ENCODE results near the gene SLC2A4. TPM values are rescaled to one million over a fixed set of nuclear protein-coding genes. Genes with fewer than 3 reads are reported as not detected.
A peak's percentile ranks its signal among the peaks of the same experiment; 100 is the strongest.

The SLC2A4 gene
- polyA plus RNA-seq, 1 donor, result 1.1 TPM

GRCh38 chr17:7279448-7279847 lies 2.1 kb upstream of the SLC2A4 start:
- DNase-seq, result peak; percentile 61 to 85

DNA sequence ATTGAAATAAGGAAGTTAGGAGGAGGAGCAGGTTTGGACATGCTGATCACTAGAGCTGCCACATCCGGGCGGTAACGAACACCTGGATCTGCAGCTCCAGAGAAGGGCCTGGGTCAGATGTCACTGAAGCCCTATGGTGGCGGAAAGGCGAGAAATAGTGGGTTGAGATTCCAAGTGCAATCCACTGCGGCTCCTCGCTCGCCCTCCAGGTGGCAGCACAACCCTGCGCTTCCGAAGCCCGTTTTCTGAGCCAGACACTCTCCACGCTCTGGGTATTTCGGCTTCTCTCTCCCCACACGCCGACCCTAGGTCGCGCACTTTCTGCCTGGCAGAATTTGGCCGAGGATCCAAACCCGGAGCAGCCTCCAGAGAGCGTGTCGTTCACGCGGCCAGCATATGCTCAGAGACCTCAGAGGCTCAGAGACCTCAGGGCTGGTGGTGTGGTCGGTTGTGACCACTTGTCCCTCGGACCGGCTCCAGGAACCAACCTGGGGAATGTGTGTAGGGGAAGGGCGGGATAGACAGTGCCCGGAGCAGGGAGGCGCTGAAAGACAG lies 922 bp upstream of the SLC2A4 start:
- Histone ChIP-seq H3K36me3 (ENCODE audit: control insufficient read depth, insufficient read depth, low read length) (no peaks in the 10 kb centered on the region), H3K27ac (ENCODE audit: low read length) (peak overlapping the region; percentile 10), H3K4me3 (ENCODE audit: low read length) (peak overlapping the region; percentile 46), H3K27me3 (ENCODE audit: control insufficient read depth, insufficient read depth, low read length) (peaks cover 16% of the 10 kb centered on the region), H3K9me3 (ENCODE audit: control insufficient read depth, low read depth, low read length) (peaks cover 4% of the 10 kb centered on the region), H3K4me1 (ENCODE audit: control insufficient read depth, insufficient read depth, low read length) (peaks cover 34% of the 10 kb centered on the region)
- WGBS (ENCODE audit: insufficient coverage, low lambda C conversion rate), result no CpG with 5 or more reads among the region's 29 CpGs
- peak; percentile 68 to 81 for DNase-seq

More at GRCh38 chr17:7279448-7279847, 2.1 kb upstream of the SLC2A4 start:
- 20% methylated on average over 1 of the region's 8 CpGs for WGBS (ENCODE audit: insufficient coverage, low lambda C conversion rate)
- Histone ChIP-seq H3K4me1 (ENCODE audit: control insufficient read depth, insufficient read depth, low read length) (peaks cover 34% of the 10 kb centered on the region), H3K27me3 (ENCODE audit: control insufficient read depth, insufficient read depth, low read length) (peaks cover 16% of the 10 kb centered on the region), H3K27ac (ENCODE audit: low read length) (peak overlapping the region; percentile 49), H3K36me3 (ENCODE audit: control insufficient read depth, insufficient read depth, low read length) (no peaks in the 10 kb centered on the region), H3K4me3 (ENCODE audit: low read length) (no peak overlapping the region), H3K9me3 (ENCODE audit: control insufficient read depth, low read depth, low read length) (peaks cover 4% of the 10 kb centered on the region)

DNA sequence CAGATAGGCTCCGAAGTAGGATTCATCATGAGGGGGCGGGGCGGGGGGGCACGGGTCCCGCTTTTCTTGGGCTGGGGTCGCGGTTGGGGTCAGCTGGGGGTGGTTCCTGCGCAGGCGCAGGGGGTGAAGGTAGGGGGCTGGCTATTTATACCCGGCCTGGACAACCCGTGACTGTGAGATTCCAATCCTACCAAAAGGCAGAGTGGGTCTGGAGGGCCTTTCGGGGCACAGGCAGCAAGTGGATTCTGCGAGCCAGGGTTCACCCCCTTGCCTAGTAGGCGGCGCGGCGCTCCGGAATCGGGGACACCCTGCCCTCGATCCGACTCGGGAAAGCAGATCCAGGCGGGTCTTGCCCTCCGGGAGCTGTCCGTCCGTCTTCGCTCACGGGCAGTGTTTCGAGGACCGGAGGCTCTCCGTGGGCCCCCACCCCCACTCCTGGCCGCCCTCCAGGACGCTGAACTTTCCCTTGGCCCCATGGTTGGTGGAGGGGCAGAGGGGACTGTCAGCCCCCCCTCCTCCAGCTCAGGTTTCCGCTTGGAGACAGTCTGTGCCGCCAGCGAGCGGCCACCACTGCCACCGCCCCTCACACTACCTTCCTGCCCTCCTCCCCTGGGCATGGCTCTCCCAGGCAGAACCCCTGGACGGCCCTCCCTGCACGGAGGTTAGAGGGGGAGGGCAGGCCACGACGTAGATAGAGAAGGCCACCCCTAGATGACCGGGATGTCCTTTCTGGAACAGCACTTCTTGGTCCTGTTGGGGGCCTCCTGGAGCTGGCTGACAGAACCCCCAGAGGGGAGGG lies 634 bp downstream of the SLC2A4 start:
- WGBS (ENCODE audit: insufficient coverage, low lambda C conversion rate), result no CpG with 5 or more reads among the region's 43 CpGs
- peak; percentile 15 to 22 for DNase-seq
- H3K4me1 ChIP-seq (ENCODE audit: control insufficient read depth, insufficient read depth, low read length), result peaks cover 34% of the 10 kb centered on the region
- H3K27ac ChIP-seq (ENCODE audit: low read length), result no peak overlapping the region
- peaks cover 16% of the 10 kb centered on the region for H3K27me3 ChIP-seq (ENCODE audit: control insufficient read depth, insufficient read depth, low read length)
- H3K9me3 ChIP-seq (ENCODE audit: control insufficient read depth, low read depth, low read length), result peaks cover 4% of the 10 kb centered on the region
- H3K36me3 ChIP-seq (ENCODE audit: control insufficient read depth, insufficient read depth, low read length), result no peaks in the 10 kb centered on the region
- H3K4me3 ChIP-seq (ENCODE audit: low read length), result peak overlapping the region; percentile 46

GRCh38 chr17:7282752-7283321 lies 1.3 kb downstream of the SLC2A4 start:
- Histone ChIP-seq H3K27ac (ENCODE audit: low read length) (no peak overlapping the region), H3K36me3 (ENCODE audit: control insufficient read depth, insufficient read depth, low read length) (no peaks in the 10 kb centered on the region), H3K4me3 (ENCODE audit: low read length) (no peak overlapping the region), H3K27me3 (ENCODE audit: control insufficient read depth, insufficient read depth, low read length) (peaks cover 16% of the 10 kb centered on the region), H3K4me1 (ENCODE audit: control insufficient read depth, insufficient read depth, low read length) (peaks cover 34% of the 10 kb centered on the region), H3K9me3 (ENCODE audit: control insufficient read depth, low read depth, low read length) (peaks cover 4% of the 10 kb centered on the region)
- no CpG with 5 or more reads among the region's 6 CpGs for WGBS (ENCODE audit: insufficient coverage, low lambda C conversion rate)
- DNase-seq, result peak in 1 of 2 donors; percentile 13

DNA sequence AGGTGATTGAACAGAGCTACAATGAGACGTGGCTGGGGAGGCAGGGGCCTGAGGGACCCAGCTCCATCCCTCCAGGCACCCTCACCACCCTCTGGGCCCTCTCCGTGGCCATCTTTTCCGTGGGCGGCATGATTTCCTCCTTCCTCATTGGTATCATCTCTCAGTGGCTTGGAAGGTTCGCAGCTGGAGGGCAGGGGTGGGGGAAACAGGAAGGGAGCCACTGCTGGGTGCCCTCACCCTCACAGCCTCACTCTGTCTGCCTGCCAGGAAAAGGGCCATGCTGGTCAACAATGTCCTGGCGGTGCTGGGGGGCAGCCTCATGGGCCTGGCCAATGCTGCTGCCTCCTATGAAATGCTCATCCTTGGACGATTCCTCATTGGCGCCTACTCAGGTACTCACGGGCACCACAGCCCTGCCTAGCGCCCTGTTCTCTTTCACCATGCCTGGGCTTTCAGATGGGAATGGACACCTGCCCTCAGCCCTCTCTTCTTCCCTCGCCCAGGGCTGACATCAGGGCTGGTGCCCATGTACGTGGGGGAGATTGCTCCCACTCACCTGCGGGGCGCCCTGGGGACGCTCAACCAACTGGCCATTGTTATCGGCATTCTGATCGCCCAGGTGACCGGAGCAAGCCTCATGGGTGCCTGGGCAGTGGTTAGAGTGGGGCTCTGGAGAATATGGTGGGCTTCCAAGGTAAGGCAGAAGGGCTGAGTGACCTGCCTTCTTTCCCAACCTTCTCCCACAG lies 2.1 kb downstream of the SLC2A4 start:
- no peak overlapping the region for H3K27ac ChIP-seq (ENCODE audit: low read length)
- H3K4me1 ChIP-seq (ENCODE audit: control insufficient read depth, insufficient read depth, low read length), result peaks cover 34% of the 10 kb centered on the region
- no peak for DNase-seq
- H3K27me3 ChIP-seq (ENCODE audit: control insufficient read depth, insufficient read depth, low read length), result peaks cover 16% of the 10 kb centered on the region
- no CpG with 5 or more reads among the region's 18 CpGs for WGBS (ENCODE audit: insufficient coverage, low lambda C conversion rate)
- H3K9me3 ChIP-seq (ENCODE audit: control insufficient read depth, low read depth, low read length), result peaks cover 4% of the 10 kb centered on the region
- no peaks in the 10 kb centered on the region for H3K36me3 ChIP-seq (ENCODE audit: control insufficient read depth, insufficient read depth, low read length)
- no peak overlapping the region for H3K4me3 ChIP-seq (ENCODE audit: low read length)

DNA sequence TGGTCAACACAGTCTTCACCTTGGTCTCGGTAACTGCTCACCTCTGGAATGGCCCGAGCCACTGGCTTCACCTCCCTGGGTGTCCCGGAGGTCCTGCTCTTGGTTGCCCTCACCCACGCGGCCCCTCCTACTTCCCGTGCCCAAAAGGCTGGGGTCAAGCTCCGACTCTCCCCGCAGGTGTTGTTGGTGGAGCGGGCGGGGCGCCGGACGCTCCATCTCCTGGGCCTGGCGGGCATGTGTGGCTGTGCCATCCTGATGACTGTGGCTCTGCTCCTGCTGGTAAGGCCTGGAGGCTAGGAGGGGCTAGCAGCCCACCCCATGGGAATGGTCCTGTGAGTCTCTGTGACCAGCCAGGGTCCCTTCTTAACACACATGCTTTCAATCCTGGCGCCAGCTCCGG lies 3.4 kb downstream of the SLC2A4 start:
- Histone ChIP-seq H3K4me1 (ENCODE audit: control insufficient read depth, insufficient read depth, low read length) (peaks cover 22% of the 10 kb centered on the region), H3K27me3 (ENCODE audit: control insufficient read depth, insufficient read depth, low read length) (peaks cover 16% of the 10 kb centered on the region), H3K9me3 (ENCODE audit: control insufficient read depth, low read depth, low read length) (peaks cover 4% of the 10 kb centered on the region), H3K36me3 (ENCODE audit: control insufficient read depth, insufficient read depth, low read length) (no peaks in the 10 kb centered on the region), H3K27ac (ENCODE audit: low read length) (no peak overlapping the region), H3K4me3 (ENCODE audit: low read length) (no peak overlapping the region)
- WGBS (ENCODE audit: insufficient coverage, low lambda C conversion rate), result no CpG with 5 or more reads among the region's 16 CpGs
- no peak for DNase-seq

DNA sequence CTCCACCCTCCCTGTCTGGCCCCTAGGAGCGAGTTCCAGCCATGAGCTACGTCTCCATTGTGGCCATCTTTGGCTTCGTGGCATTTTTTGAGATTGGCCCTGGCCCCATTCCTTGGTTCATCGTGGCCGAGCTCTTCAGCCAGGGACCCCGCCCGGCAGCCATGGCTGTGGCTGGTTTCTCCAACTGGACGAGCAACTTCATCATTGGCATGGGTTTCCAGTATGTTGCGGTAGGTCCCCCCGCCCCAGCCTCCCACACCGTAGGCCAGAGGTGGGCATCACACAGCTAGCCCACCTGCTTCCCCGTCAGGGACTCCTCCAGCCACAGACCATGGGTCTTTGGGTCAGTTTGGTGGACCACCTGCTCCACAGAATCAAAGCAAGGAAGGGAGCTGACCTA lies 4.2 kb downstream of the SLC2A4 start:
- H3K4me1 ChIP-seq (ENCODE audit: control insufficient read depth, insufficient read depth, low read length), result peaks cover 18% of the 10 kb centered on the region

DNA sequence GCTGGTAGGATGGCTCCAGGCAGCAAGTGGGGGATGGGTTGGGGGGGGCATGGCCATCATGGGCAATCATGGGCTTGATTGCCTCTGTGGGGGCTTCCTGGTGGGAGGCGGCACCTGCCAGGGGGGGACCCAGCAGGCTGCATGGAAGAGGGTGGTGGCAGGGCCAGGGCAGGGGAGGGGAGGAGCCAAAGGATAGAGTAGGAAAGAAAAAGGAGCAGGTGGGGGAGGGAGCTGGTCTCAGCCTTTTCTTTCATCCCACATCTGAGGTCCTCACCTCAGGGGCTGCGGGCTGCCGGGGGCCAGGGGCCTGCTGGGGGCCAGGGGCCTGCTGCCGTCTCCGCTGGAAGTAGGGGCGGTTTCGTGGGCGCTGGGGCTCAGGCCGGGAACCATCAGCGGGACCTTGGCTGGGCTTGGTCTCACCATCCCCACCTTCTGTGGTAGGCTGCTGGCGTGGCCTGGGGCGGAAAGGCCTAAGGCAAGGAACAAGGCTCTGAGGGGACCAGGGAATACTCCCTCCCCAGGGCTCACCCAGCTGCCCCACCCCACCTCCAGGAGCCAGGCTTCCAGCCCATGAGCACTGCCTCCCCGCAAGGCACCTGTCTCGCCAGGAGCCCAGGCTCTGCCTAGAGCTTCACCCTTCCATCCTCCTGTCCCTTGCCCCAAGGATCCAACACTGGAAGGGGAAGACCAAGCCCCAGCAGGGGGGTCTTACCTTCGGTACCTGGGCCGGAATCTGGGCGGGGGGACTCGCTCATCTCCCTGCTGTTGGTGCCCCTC lies 7.9 kb downstream of the SLC2A4 start:
- H3K9me3 ChIP-seq (ENCODE audit: control insufficient read depth, low read depth, low read length), result peaks cover 3% of the 10 kb centered on the region
- H3K4me1 ChIP-seq (ENCODE audit: control insufficient read depth, insufficient read depth, low read length), result peaks cover 19% of the 10 kb centered on the region
- peaks cover 21% of the 10 kb centered on the region for H3K27me3 ChIP-seq (ENCODE audit: control insufficient read depth, insufficient read depth, low read length)
- WGBS (ENCODE audit: insufficient coverage, low lambda C conversion rate), result no CpG with 5 or more reads among the region's 18 CpGs
- no peak for DNase-seq
- H3K36me3 ChIP-seq (ENCODE audit: control insufficient read depth, insufficient read depth, low read length), result no peaks in the 10 kb centered on the region
- H3K27ac ChIP-seq (ENCODE audit: low read length), result no peak overlapping the region
- H3K4me3 ChIP-seq (ENCODE audit: low read length), result no peak overlapping the region

More for the DNA sequence above, 4.2 kb downstream of the SLC2A4 start:
- Histone ChIP-seq H3K27ac (ENCODE audit: low read length) (no peak overlapping the region), H3K9me3 (ENCODE audit: control insufficient read depth, low read depth, low read length) (peaks cover 4% of the 10 kb centered on the region), H3K27me3 (ENCODE audit: control insufficient read depth, insufficient read depth, low read length) (peaks cover 16% of the 10 kb centered on the region), H3K36me3 (ENCODE audit: control insufficient read depth, insufficient read depth, low read length) (no peaks in the 10 kb centered on the region), H3K4me3 (ENCODE audit: low read length) (no peak overlapping the region)
- no peak for DNase-seq
- no CpG with 5 or more reads among the region's 12 CpGs for WGBS (ENCODE audit: insufficient coverage, low lambda C conversion rate)

DNA sequence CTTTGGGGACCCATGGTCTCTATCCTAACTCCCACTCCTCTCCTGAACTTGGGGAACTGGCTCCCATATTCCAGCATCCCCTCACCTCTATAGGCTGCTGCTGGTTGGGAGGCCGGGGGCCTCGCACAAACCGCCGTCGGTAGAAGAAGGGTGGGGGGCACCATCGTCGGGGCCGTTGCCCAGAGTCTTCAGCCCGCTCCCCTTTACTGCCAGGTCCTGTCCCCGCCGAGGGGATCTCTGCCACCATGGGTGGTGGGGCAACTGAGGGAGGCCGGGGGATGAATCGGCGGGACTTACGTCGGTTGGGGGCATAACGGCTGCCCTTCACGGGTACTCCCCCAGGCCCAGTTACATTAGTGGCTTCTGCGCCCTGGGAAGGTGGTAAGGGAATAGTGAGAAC lies 8.6 kb downstream of the SLC2A4 start:
- no CpG with 5 or more reads among the region's 19 CpGs for WGBS (ENCODE audit: insufficient coverage, low lambda C conversion rate)
- Histone ChIP-seq H3K36me3 (ENCODE audit: control insufficient read depth, insufficient read depth, low read length) (no peaks in the 10 kb centered on the region), H3K4me1 (ENCODE audit: control insufficient read depth, insufficient read depth, low read length) (peaks cover 24% of the 10 kb centered on the region), H3K27me3 (ENCODE audit: control insufficient read depth, insufficient read depth, low read length) (peaks cover 26% of the 10 kb centered on the region), H3K27ac (ENCODE audit: low read length) (no peak overlapping the region), H3K4me3 (ENCODE audit: low read length) (no peak overlapping the region), H3K9me3 (ENCODE audit: control insufficient read depth, low read depth, low read length) (peaks cover 6% of the 10 kb centered on the region)
- no peak for DNase-seq
